GM13977 (cell line): ENCODE data around the gene CHN2.

Source experiments
- DNase-seq: peaks from one replicate; pipeline ENCODE4 v3.0.0; 2012; ENCODE audit warnings: low spot score
- CTCF ChIP-seq: IDR thresholded peaks from 2 replicates; pipeline ENCODE4 v1.5.1; 2012; ENCODE audit warnings: mild to moderate bottlenecking, control low read depth; ENCODE audit not compliant: insufficient read depth; ENCODE audit errors: extremely low read depth, missing control alignments
- in situ Hi-C: fragments of 300-500 bp; cut with MboI; formaldehyde crosslinking; loops from one replicate; pipeline ENCODE4 v1.12.0; 2022; ENCODE audit warnings: low sequenced_read_pairs, low pct_unique_long_range_greater_than_20kb, mixed read lengths, inconsistent platforms; ENCODE audit not compliant: unreplicated experiment

CHN2 gene

DNA sequence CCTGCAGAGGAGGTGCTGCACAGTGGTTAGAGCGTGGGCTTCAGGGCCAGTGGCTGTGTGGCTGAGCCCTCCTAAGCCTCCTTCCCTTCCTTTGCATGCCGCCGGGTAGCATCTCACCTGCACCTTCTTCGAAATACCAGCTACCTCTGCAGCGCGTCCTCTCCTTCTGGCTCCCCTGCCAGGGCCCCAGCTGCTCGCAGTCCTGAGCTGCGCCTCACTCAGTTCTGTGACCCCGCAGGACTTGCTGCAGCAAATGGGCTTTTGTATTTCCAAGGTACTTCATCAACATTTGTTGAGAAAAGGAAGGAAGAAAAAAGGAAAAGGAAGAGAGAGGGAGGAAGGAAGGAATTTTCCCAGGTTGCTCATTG is 222.3 kb downstream of the CHN2 start:
- in situ Hi-C loops: no loop called here
- DNase-seq: no peak

GRCh38 chr7:29418056-29418455 is 223.5 kb downstream of the CHN2 start:
- in situ Hi-C loops: no loop called here
- no peak for DNase-seq
- TF ChIP-seq CTCF: no peak

More for the DNA sequence above, 222.3 kb downstream of the CHN2 start:
- TF ChIP-seq CTCF: no peak

DNA sequence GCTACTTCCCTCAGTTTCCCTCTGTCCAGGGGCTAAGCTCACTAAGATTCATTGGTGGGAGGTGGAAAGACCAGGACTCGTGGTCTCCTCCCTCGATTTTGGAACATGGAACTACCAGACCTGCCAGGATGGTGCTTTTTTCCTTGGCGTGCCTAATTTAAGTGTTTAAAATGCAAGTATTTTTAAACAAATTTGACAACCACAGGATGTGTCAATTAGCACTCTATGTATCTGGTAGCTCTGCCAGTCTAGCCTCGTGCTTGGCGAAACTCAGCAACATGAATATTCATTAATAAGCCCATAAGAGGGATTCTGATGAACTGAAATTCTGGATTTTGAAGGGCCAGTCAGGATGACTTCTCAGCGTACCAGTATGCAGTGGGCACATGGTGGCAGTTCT is 224.1 kb downstream of the CHN2 start:
- in situ Hi-C loops: no loop called here
- TF ChIP-seq CTCF: no peak
- DNase-seq: no peak

GRCh38 chr7:29420011-29420410 is 225.4 kb downstream of the CHN2 start:
- DNase-seq: no peak
- no peak for TF ChIP-seq CTCF
- in situ Hi-C loops: no loop called here

- in situ Hi-C loops: no loop called here
- no peak for TF ChIP-seq CTCF
- DNase-seq: no peak
Observed at GRCh38 chr7:29421010-29421956, 226.7 kb downstream of the CHN2 start.

DNA sequence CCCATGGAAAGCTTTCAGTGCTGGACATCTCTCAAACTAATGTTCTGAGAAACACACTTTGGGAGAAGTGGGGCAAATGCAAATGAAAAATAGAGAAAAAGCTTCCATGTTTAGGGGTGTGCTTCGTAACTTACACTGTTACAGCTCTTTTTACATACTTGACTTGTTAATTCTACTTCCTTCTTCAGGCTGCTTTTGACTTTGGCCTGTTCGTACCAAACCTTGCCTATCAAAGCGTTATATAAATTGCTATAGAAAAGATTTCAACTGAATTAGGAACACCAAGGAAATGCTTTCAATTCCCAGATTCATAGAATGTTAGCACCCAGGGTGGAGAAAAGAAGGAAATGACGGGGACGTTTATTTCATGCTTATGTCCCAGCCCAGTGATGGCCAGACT is 228.3 kb downstream of the CHN2 start:
- DNase-seq: no peak
- in situ Hi-C loops: no loop called here
- no peak for TF ChIP-seq CTCF
